Breast epithelium (tissue), 4 donors: ENCODE results near the gene KCTD8. TPM values are rescaled to one million over a fixed set of nuclear protein-coding genes. Genes with fewer than 3 reads are reported as not detected.

Source experiments
- DNase-seq, 2 donors: peaks; one replicate each; pipeline ENCODE4 v3.0.0-alpha.2; 2019; ENCODE audit warnings: low spot score in 2 of 2
- H3K27ac ChIP-seq, 2 donors: fragments of 200-600 bp; sonication (generic) in 1 of 2; one replicate each; pipeline ENCODE4 v1.5.1; 2016 to 2019; ENCODE audit warnings: mild to moderate bottlenecking in 1 of 2
- H3K27me3 ChIP-seq, 2 donors: fragments of 200-600 bp; sonication (generic) in 1 of 2; one replicate each; pipeline versions ENCODE4 v1.5.1 to v1.6.0; 2017 to 2019; ENCODE audit warnings: control low read depth in 1 of 2, mild to moderate bottlenecking in 1 of 2
- H3K36me3 ChIP-seq: fragments of 200-600 bp; one replicate; pipeline ENCODE4 v1.5.1; 2019
- H3K4me1 ChIP-seq, 2 donors: fragments of 200-600 bp; sonication (generic); one replicate each; pipeline ENCODE4 v1.5.1; 2016 to 2019; ENCODE audit warnings: control low read depth in 1 of 2
- H3K4me3 ChIP-seq, 3 donors: fragments of 200-600 bp; sonication (generic); 1 replicate in 2 of 3; 2 replicates in 1 of 3; pipeline ENCODE4 v1.5.1; 2016 to 2019; ENCODE audit warnings: mild to moderate bottlenecking in 3 of 3, moderate library complexity in 2 of 3
- H3K9me3 ChIP-seq, 2 donors: fragments of 200-600 bp; sonication (generic) in 1 of 2; one replicate each; pipeline ENCODE4 v1.5.1; 2016 to 2019; ENCODE audit warnings: control low read depth in 1 of 2
- POLR2A ChIP-seq: fragments of 450-650 bp; IDR thresholded peaks from one replicate; pipeline ENCODE4 v1.6.1; 2016; ENCODE audit warnings: antibody characterized with exemption, mild to moderate bottlenecking, moderate library complexity
- POLR2AphosphoS5 ChIP-seq, 3 donors: sonication (generic); formaldehyde crosslinking; IDR thresholded peaks; one replicate each; pipeline ENCODE4 v1.6.1; 2017; ENCODE audit warnings: antibody characterized with exemption in 3 of 3
- intact Hi-C: fragments of 100-400 bp; cut with DNase I; formaldehyde crosslinking; loops from one replicate; pipeline ENCODE4 v1.15.1; 2023; ENCODE audit warnings: low total_unique reads
- total RNA-seq, 3 donors: library from RNA; depleted of rRNA; stranded (reverse); fragments of >200 nt; gene quantifications; one replicate each; pipeline ENCODE4 v1.1.0, GENCODE V29; 2016
- TF ChIP-seq, protein P1 (sequence below), 3 donors: fragments of 450-650 bp; IDR thresholded peaks; one replicate each; pipeline ENCODE4 v1.5.1; 2016 to 2017; ENCODE audit warnings: antibody characterized with exemption in 3 of 3, mild to moderate bottlenecking in 3 of 3, moderate library complexity in 3 of 3

KCTD8 gene
- 1 to 10 TPM in 1 of 3 donors, under 1 TPM in 2; 0.33 to 1.9 (median 0.48) TPM for total RNA-seq

DNA sequence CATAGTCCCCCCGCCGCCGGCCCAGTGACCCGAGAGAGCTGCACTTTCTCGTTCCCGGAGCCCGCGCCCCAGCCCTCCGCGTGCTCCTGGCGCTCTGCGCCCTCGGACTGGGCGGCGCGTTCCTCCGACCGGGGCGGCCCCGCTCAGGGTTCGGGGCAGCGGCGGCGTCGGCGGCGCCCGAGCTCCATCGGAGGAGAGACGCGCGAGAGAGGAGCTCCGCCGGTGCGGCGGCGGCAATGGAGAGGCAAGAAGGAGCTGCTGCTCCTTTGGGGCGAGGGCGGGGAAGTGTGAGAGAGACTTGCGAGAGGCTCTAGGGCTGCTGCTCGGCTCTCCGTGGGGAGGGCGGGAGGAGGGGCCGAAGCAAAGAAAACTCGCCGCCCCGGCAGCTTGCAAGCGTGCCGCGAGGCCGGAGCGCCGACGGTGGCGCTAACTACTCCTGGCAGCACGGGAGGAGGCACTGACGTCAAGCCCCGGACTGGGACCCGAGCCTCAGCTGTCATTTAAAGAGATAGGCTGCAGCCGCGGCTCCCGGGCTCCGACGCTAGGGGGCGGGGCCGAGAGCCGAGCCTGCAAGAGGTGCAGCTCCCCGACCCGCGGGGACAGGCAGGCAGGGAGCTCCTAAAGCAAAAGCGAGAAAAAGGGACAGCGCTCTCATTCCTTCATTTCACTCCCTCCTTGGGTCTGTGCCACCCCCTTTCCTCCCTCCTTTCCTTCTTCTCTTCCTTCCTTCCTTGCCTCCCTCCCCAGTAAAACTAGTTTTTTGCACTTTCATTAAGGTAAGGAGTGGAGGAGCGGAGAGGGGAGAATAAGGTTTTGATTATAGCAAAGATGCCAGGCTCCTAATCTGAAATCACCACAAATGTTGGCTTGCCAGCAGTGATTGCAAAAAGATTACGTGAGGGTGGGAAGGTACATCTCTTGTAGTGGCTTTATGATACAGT, at the start of gene KCTD8:
TSS of gene KCTD8 (minus strand) at position 289 of the 941 bp plus-strand sequence.
- TF ChIP-seq, protein P1, sequence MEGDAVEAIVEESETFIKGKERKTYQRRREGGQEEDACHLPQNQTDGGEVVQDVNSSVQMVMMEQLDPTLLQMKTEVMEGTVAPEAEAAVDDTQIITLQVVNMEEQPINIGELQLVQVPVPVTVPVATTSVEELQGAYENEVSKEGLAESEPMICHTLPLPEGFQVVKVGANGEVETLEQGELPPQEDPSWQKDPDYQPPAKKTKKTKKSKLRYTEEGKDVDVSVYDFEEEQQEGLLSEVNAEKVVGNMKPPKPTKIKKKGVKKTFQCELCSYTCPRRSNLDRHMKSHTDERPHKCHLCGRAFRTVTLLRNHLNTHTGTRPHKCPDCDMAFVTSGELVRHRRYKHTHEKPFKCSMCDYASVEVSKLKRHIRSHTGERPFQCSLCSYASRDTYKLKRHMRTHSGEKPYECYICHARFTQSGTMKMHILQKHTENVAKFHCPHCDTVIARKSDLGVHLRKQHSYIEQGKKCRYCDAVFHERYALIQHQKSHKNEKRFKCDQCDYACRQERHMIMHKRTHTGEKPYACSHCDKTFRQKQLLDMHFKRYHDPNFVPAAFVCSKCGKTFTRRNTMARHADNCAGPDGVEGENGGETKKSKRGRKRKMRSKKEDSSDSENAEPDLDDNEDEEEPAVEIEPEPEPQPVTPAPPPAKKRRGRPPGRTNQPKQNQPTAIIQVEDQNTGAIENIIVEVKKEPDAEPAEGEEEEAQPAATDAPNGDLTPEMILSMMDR (IDR thresholded peaks at IDR 0.05): peak in 2 of 3 donors; percentile 38 to 39
- TF ChIP-seq POLR2A: no peak
- H3K4me3 ChIP-seq: peak within 1 kb of the TSS; percentile 43 to 67 (median 56)
- H3K36me3 ChIP-seq: no peaks in the 10 kb centered on the region
- no peaks in the 10 kb centered on the region for H3K4me1 ChIP-seq
- no peak within 1 kb of the TSS for H3K27ac ChIP-seq
- peaks cover 3 to 58% of the 10 kb centered on the region in 2 donors for H3K27me3 ChIP-seq
- peak; percentile 57 for DNase-seq
- H3K9me3 ChIP-seq: no peaks in the 10 kb centered on the region
- intact Hi-C loops: no loop called here

DNA sequence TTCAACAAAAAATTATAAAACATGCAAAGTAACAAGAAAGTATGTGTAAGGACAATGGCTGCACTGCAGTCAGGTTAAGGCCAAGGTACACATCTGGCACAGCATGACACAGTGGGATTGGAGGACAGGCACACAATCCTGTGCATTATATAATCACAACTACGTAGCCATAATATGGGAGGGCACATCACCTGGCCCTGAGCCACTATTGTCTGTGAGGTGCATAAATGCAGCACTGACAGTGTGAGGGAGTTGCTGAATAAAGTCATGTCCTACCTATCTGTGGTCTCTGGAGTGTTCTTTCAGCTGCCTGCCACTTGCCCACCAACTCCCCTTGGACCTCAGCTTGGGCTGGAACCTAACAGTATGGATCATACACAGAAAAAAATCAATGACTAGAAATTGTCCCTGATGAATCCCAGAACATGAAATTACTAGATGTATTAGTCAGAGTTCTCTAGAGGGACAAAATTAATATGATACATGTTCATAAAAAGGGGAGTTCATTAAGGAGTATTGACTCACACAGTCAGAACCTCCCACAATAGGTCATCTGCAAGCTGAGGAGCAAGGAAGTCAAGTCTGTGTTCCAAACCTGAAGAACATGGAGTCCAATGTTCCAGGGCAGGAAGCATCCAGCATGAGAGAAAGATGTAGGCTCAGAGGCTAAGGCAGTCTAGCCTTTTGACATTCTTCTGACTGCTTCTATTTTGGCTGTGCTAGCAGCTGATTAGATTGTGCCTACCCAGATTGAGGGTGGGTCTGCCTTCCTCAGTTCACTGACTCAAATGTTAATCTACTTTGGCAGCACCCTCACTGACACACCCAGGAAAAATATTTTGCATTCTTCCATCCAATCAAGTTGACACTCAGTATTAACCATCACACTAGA, 46.4 kb upstream of the KCTD8 start:
- no peak for TF ChIP-seq POLR2AphosphoS5 (IDR thresholded peaks at IDR 0.05)
- no peak for TF ChIP-seq POLR2A
- TF ChIP-seq, protein P1 (IDR thresholded peaks at IDR 0.05): no peak
- no peaks in the 10 kb centered on the region for H3K4me1 ChIP-seq
- H3K36me3 ChIP-seq: no peaks in the 10 kb centered on the region
- H3K27me3 ChIP-seq: no peaks in the 10 kb centered on the region
- DNase-seq: no peak
- H3K27ac ChIP-seq: no peak overlapping the region
- no peak overlapping the region for H3K4me3 ChIP-seq
- no peaks in the 10 kb centered on the region for H3K9me3 ChIP-seq
- intact Hi-C loops: loop anchor here (5.0 kb wide), 1 partner anchor 728 kb away; no protein-coding TSS in a partner anchor

DNA sequence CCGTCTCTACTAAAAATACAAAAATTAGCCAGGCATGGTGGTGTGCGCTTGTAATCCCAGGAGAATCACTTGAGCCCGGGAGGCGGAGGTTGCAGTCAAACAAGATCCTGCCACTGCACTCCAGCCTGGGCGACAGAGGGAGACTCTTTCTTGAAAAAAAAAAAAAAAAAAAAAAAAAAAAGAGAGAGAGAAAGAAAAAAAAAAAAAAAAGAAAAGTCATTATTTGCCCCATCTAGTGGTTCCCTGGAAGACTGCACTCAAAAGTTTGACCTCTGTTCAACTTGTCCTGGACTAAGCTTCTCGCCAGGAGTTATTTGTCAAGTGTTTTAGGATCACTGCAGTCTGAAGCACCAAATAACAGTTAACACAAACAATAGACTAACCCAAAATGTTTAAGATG, 45.3 kb upstream of the KCTD8 start:
- H3K9me3 ChIP-seq: no peaks in the 10 kb centered on the region
- H3K36me3 ChIP-seq: no peaks in the 10 kb centered on the region
- TF ChIP-seq POLR2A (no peak), POLR2AphosphoS5 (IDR thresholded peaks at IDR 0.05) (no peak)
- TF ChIP-seq, protein P1 (IDR thresholded peaks at IDR 0.05): no peak
- H3K27me3 ChIP-seq: no peaks in the 10 kb centered on the region
- H3K4me3 ChIP-seq: no peak overlapping the region
- H3K27ac ChIP-seq: no peak overlapping the region
- intact Hi-C loops: loop anchor here (5.0 kb wide), 1 partner anchor 727 kb away; no protein-coding TSS in a partner anchor
- DNase-seq: no peak
- H3K4me1 ChIP-seq: no peaks in the 10 kb centered on the region

DNA sequence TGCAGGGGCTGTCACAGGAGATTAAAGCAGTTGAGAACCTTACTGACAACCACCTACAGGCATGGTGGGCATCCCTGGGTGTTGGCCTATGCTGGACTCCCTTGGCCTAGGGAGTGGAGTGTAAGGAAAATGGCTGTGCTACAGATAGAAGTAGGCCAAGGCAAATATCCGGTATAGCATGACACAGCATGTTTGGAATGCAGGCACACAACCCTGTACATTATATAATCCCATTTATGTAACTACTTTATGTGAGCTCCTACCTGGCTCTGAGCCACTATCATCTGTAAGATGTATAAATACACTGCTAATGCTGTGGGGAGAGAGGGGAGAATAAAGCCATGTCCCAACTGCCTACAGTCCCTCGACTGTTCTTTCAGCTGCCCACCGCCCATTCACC, 38.7 kb upstream of the KCTD8 start:
- H3K36me3 ChIP-seq: no peaks in the 10 kb centered on the region
- H3K4me3 ChIP-seq: no peak overlapping the region
- peaks cover 3 to 10% of the 10 kb centered on the region in 2 donors for H3K9me3 ChIP-seq
- TF ChIP-seq POLR2AphosphoS5 (IDR thresholded peaks at IDR 0.05) (no peak), POLR2A (no peak)
- TF ChIP-seq, protein P1 (IDR thresholded peaks at IDR 0.05): no peak
- H3K27ac ChIP-seq: no peak overlapping the region
- intact Hi-C loops: no loop called here
- no peaks in the 10 kb centered on the region for H3K4me1 ChIP-seq
- DNase-seq: no peak
- no peaks in the 10 kb centered on the region for H3K27me3 ChIP-seq
